ENCODE results near the gene TBC1D20.
A peak's percentile ranks its signal among the peaks of the same experiment; 100 is the strongest.
"Not testable (repeated sequence)": the region's sequence is repeated elsewhere in the genome, so short reads cannot be mapped to it uniquely, and the experiment has no call there.

The TBC1D20 gene

GRCh38 chr20:476561-477249 lies 14.4 kb upstream of the TBC1D20 start:
- DNase-seq (ENCODE audit: low read depth): not testable (repeated sequence)

- DNase-seq (ENCODE audit: low read depth): no peak
Measured at GRCh38 chr20:475463-476357, 13.4 kb upstream of the TBC1D20 start.

GRCh38 chr20:474581-474980 lies 12.2 kb upstream of the TBC1D20 start:
- DNase-seq (ENCODE audit: low read depth): no peak

GRCh38 chr20:472889-473292 lies 10.6 kb upstream of the TBC1D20 start:
- DNase-seq (ENCODE audit: low read depth): no peak

- no peak for DNase-seq (ENCODE audit: low read depth)
Measured at GRCh38 chr20:472137-472846, 10.0 kb upstream of the TBC1D20 start.

- no peak for DNase-seq (ENCODE audit: low read depth)
Measured at GRCh38 chr20:469746-470490, 7.6 kb upstream of the TBC1D20 start.

- no peak for DNase-seq (ENCODE audit: low read depth)
Measured at GRCh38 chr20:467755-468154, 5.4 kb upstream of the TBC1D20 start.

GRCh38 chr20:461254-462198 lies 807 bp downstream of the TBC1D20 start:
- DNase-seq (ENCODE audit: low read depth): peak; percentile 28

GRCh38 chr20:460707-461106 lies 1.6 kb downstream of the TBC1D20 start:
- no peak for DNase-seq (ENCODE audit: low read depth)

- no peak for DNase-seq (ENCODE audit: low read depth)
Measured at GRCh38 chr20:460180-460579, 2.2 kb downstream of the TBC1D20 start.

- DNase-seq (ENCODE audit: low read depth): no peak
Measured at GRCh38 chr20:458776-459175, 3.6 kb downstream of the TBC1D20 start.

- DNase-seq (ENCODE audit: low read depth): no peak
Measured at GRCh38 chr20:454951-455350, 7.4 kb downstream of the TBC1D20 start.

- DNase-seq (ENCODE audit: low read depth): not testable (repeated sequence)
Measured at GRCh38 chr20:452021-452420, 10.3 kb downstream of the TBC1D20 start.

- no peak for DNase-seq (ENCODE audit: low read depth)
Measured at GRCh38 chr20:445514-446336, 16.6 kb downstream of the TBC1D20 start.

- no peak for DNase-seq (ENCODE audit: low read depth)
Measured at GRCh38 chr20:444862-445426, 17.4 kb downstream of the TBC1D20 start.

GRCh38 chr20:444117-444516 lies 18.2 kb downstream of the TBC1D20 start:
- DNase-seq (ENCODE audit: low read depth): no peak

GRCh38 chr20:443223-443775 lies 19.0 kb downstream of the TBC1D20 start:
- no peak for DNase-seq (ENCODE audit: low read depth)

- DNase-seq (ENCODE audit: low read depth): no peak
Measured at GRCh38 chr20:440636-441035, 21.7 kb downstream of the TBC1D20 start.

GRCh38 chr20:440148-440547 lies 22.2 kb downstream of the TBC1D20 start:
- no peak for DNase-seq (ENCODE audit: low read depth)

Measured in T follicular helper cell (primary cell).